SK-N-MC (cell line): ENCODE data around the gene TADA2B.

ENCODE experiments used
- DNase-seq: peaks from one replicate; pipeline ENCODE4 v3.0.0-alpha.2; 2011; ENCODE audit warnings: low read depth, low spot score
- H3K27ac ChIP-seq: fragments of 200-600 bp; sonication (generic); 2 replicates; pipeline ENCODE4 v1.5.1; 2016; ENCODE audit warnings: mixed run types
- H3K36me3 ChIP-seq: fragments of 200-600 bp; sonication (generic); 2 replicates; pipeline ENCODE4 v1.6.1; 2017; ENCODE audit warnings: antibody characterized with exemption, low read length, mixed read lengths; ENCODE audit not compliant: insufficient read depth
- H3K4me3 ChIP-seq: fragments of 200-600 bp; sonication (generic); 2 replicates; pipeline ENCODE4 v1.5.1; 2016
- H3K9ac ChIP-seq: fragments of 200-600 bp; sonication (generic); 2 replicates; pipeline ENCODE4 v1.8.0; 2017; ENCODE audit warnings: mixed run types, mixed read lengths; ENCODE audit not compliant: insufficient read length
- H3K9me3 ChIP-seq: fragments of 200-600 bp; sonication (generic); 2 replicates; pipeline ENCODE4 v1.6.1; 2017; ENCODE audit warnings: low read depth, mild to moderate bottlenecking, antibody characterized with exemption, low read length, moderate library complexity, mixed read lengths
- EZH2 ChIP-seq: fragments of 200-600 bp; sonication (generic); IDR thresholded peaks from one replicate; pipeline ENCODE4 v1.6.1; 2017; ENCODE audit warnings: antibody characterized with exemption
- FOXP2 ChIP-seq: optimal IDR thresholded peaks from 2 replicates; pipeline ENCODE3; 2011; ENCODE audit warnings: mild to moderate bottlenecking, moderate library complexity; ENCODE audit not compliant: insufficient read depth; ENCODE audit errors: extremely low read length, control extremely low read depth
- POLR2AphosphoS5 ChIP-seq: IDR thresholded peaks from 2 replicates; pipeline ENCODE4 v1.6.1; 2012; ENCODE audit warnings: mild to moderate bottlenecking, low read depth, low read length, borderline replicate concordance

TADA2B gene

DNA sequence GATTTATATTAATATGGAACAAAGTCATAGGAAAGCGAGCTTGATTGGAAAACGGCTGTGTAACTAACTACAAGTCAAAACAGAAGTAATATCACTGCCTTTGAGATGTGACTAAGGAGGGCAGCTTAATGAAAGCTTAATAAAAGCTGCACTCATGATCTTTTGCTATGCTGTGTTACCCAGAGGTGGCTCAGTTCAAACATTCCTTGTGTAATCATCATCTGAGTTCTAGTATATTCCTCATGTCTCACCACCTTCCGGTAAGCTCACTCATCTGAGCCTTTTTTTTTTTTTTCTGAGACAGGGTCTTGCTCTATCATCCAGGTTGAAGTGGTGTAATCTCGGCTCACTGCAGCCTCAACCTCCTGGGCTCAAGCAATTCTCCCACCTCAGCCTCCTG is 19.6 kb downstream of the TADA2B start:
- H3K9me3 ChIP-seq: no peaks in the 10 kb centered on the region
- DNase-seq: no peak
- H3K27ac ChIP-seq: no peak overlapping the region
- TF ChIP-seq POLR2AphosphoS5: no peak
- no peak for TF ChIP-seq FOXP2
- TF ChIP-seq EZH2: no peak
- H3K9ac ChIP-seq: no peak overlapping the region
- H3K4me3 ChIP-seq: no peak overlapping the region
- peaks cover 36% of the 10 kb centered on the region for H3K36me3 ChIP-seq

DNA sequence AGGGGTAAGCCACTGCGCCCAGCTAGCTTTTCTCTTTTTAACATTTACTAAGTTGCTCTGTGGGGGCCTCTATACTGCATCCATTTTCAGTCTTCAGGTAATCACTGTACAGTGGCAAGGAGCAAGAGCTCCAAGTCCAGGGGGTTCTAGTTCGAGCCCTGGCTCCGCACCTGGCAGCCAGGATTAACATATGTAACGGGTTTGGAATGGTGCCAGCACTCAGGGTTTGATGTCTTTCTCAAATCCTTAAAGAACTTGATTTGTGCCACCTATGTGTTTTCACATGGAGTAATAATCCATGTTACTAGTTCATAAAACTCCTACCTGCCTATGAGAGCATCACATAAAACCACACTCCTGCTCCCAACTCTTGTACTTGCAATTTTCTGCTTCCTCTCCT is 20.2 kb downstream of the TADA2B start:
- no peaks in the 10 kb centered on the region for H3K9me3 ChIP-seq
- H3K9ac ChIP-seq: no peak overlapping the region
- no peak overlapping the region for H3K4me3 ChIP-seq
- H3K27ac ChIP-seq: no peak overlapping the region
- peaks cover 36% of the 10 kb centered on the region for H3K36me3 ChIP-seq
- TF ChIP-seq EZH2: no peak
- no peak for TF ChIP-seq POLR2AphosphoS5
- TF ChIP-seq FOXP2: no peak
- DNase-seq: no peak

DNA sequence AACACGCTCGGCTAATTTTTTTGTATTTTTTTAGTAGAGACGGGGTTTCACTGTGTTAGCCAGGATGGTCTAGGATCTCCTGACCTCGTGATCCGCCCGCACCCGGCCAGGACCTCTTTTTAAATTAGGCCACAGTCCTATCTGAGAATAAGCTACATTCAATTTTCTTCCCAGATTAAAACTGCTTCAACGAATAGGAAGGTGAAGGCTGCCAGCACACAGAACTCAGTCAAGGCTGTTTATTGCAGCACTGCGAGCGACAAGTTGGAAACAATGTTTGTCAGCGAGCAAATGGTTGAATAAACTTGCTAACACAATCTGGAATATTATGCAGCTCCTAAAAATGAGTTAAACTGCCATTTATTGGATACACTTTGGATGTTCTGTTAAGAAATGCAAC is 22.8 kb downstream of the TADA2B start:
- peaks cover 27% of the 10 kb centered on the region for H3K36me3 ChIP-seq
- TF ChIP-seq FOXP2 (no peak), EZH2 (no peak), POLR2AphosphoS5 (no peak)
- no peak overlapping the region for H3K27ac ChIP-seq
- H3K9me3 ChIP-seq: no peaks in the 10 kb centered on the region
- DNase-seq: no peak
- H3K9ac ChIP-seq: no peak overlapping the region
- H3K4me3 ChIP-seq: peak overlapping the region; percentile 81; the same call in 1 of the 2 replicates

DNA sequence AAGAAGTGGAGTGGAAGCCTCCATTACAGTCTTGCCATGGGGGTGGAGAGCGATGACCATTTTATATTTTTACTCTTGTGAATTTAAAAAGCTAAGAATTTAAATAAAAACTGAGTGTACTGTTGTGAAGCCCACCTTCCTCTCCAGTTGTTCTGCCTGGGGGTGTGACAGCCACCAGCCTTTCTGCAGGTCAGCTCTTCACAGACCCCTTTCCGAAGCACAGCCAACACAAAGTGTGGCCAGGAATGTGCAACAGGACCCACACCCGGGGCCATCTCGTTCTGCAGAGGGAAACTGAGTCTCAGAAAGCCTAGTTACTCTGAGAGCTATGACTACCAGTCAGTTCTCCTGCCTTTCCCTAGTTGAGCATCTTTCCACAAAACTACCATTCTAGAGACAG is 23.3 kb downstream of the TADA2B start:
- Histone ChIP-seq H3K36me3 (peaks cover 22% of the 10 kb centered on the region), H3K27ac (no peak overlapping the region)

DNA sequence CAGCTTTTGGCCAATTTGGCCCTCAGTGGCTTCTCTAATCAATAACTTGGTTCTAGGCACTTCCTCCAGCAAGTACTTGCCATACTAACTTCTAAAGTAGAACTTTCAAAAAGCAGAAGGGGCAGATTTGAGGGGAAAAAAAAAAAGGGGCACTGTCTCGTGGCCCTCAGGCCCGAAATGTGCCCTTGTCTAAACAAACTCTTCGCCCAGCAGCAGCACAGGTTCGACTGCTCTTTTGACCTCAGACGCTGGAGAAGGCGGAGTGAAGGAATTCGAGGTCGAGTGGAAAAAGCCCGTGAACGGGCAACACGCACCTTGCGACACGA is 23.9 kb downstream of the TADA2B start:
- peaks cover 16% of the 10 kb centered on the region for H3K36me3 ChIP-seq
- no peak for DNase-seq
- peak overlapping the region; percentile 81 for H3K4me3 ChIP-seq
- H3K9me3 ChIP-seq: no peaks in the 10 kb centered on the region
- H3K27ac ChIP-seq: no peak overlapping the region
- TF ChIP-seq FOXP2 (no peak), EZH2 (no peak), POLR2AphosphoS5 (no peak)
- H3K9ac ChIP-seq: peak overlapping the region; percentile 79

More for the DNA sequence above, 23.3 kb downstream of the TADA2B start:
- no peaks in the 10 kb centered on the region for H3K9me3 ChIP-seq
- TF ChIP-seq EZH2 (no peak), FOXP2 (no peak), POLR2AphosphoS5 (no peak)
- DNase-seq: no peak
- H3K4me3 ChIP-seq: peak overlapping the region; percentile 81
- H3K9ac ChIP-seq: peak overlapping the region; percentile 79

DNA sequence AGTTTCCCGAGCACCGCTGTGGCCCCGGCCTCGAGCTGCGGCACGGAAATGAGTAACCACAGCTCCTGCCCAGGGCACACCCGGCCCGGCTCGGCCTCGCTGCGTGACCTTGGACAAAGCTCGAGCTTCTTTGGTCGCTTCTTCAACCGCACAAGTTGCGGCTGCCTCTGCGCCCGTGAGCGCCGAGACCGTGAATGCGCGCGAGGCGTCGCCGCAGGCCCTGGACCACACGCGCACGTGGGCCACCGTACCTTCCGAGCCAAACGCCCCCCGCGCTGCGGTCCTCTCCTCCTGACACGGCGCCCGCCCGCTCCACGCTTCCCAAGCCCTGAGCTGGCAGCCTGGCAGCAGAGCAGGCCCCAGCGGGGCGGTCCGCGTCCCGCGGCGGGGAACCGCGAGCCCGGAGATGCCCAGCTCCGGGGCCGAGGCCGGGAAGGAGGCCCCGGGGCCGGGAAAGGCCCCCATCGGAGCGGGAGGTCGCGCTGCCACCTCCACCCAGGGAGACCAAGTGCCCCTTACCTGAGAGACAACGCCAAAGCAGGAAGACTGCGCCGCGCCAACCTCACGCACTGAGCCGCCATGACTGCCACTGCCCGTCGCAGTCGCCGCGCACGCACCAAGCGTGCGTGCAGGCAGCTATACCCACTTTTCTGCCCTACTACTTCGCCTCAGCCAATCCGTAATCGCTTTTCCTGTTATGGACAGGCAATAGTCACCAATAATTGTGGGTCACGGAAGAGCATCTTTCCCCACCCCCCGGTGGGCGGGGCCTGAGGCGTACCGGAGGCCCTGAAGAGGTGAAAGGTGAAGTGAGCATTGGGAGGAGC is 24.5 kb downstream of the TADA2B start, which contains the start of gene GRPEL1:
GRPEL1 (minus strand) TSS at position 613 of the 827 bp plus-strand sequence; CDS start at position 581, 32 bp downstream.
- no peak for TF ChIP-seq EZH2
- peak; percentile 80 for TF ChIP-seq POLR2AphosphoS5
- no peak for TF ChIP-seq FOXP2
- Histone ChIP-seq H3K9ac (peak within 1 kb of the TSS; percentile 79), H3K9me3 (no peaks in the 10 kb centered on the region), H3K4me3 (peak within 1 kb of the TSS; percentile 81), H3K27ac (no peak within 1 kb of the TSS), H3K36me3 (peaks cover 15% of the 10 kb centered on the region)
- peak; percentile 88 for DNase-seq

DNA sequence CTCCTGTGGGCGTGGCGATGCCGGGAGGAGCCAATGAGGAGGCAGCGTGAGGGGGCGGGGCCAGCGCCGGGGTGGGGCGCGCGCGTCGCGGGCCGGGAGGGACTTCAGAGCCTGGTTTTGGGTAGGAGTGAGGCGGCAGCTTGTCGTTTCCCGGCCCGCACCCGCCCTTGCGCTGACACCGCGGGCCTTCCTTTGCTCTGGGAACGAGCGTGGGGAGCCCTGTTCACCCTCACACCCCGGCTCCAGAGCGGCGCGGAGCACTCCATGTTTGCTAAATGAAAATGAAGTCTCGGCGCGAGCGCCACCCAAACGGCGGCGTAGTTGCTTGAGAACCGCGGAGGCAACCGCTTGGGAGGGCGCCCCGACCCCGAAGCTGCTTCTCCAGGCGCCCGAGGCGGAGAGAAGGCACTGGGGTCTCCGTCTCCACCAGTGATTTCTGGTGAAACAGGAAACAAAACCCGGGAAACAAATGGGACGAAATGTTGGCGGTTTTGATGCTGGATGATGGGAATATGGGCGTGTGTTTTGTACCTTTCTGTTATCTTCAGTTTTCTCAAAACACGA is 25.2 kb downstream of the TADA2B start:
- Histone ChIP-seq H3K9me3 (no peaks in the 10 kb centered on the region), H3K9ac (peak overlapping the region; percentile 72), H3K4me3 (peak overlapping the region; percentile 81), H3K27ac (no peak overlapping the region), H3K36me3 (peaks cover 10% of the 10 kb centered on the region)
- DNase-seq: no peak
- TF ChIP-seq POLR2AphosphoS5: peak; percentile 61; the same call in 1 of the 2 replicates
- no peak for TF ChIP-seq FOXP2

DNA sequence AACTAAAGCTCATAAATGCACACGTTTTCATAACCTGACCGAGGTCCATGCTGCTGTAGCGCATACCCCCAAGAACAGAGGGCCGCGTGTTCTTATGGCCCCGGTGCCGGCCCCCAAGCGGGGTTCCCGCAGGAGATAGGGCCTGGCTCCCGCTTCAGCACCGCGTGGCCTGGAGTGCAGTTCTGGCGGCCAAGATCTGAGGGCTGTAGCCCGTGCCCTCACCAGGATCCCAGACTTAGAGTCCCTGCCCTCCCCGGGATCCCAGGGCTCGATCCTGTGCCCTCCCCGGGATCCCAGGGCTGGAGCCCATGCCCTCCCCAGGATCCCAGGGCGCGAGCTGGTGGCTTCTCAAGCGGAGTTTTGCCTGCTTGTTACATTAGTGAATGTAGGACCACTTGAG is 25.7 kb downstream of the TADA2B start:
- Histone ChIP-seq H3K27ac (no peak overlapping the region), H3K9me3 (no peaks in the 10 kb centered on the region), H3K4me3 (peak overlapping the region; percentile 81), H3K36me3 (peaks cover 5% of the 10 kb centered on the region), H3K9ac (no peak overlapping the region)
- TF ChIP-seq EZH2 (no peak), FOXP2 (no peak), POLR2AphosphoS5 (no peak)
- no peak for DNase-seq
